HG03095 (cell line): Measurements from ENCODE around the gene KLHDC10.
"Not testable (repeated sequence)": the region's sequence is repeated elsewhere in the genome, so short reads cannot be mapped to it uniquely, and the experiment has no call there.

ENCODE experiments used
- ATAC-seq: cut with Tn5 transposase; IDR thresholded peaks from one replicate; pipeline ENCODE4 v1.9.1; 2021; ENCODE audit warnings: moderate library complexity; ENCODE audit not compliant: unreplicated experiment

Gene KLHDC10

GRCh38 chr7:130140551-130141160 is 70.3 kb downstream of the KLHDC10 start:
- ATAC-seq, result no peak

- no peak for ATAC-seq
Observed at GRCh38 chr7:130141161-130141883, 71.0 kb downstream of the KLHDC10 start.

- ATAC-seq, result no peak
Observed at GRCh38 chr7:130141884-130142653, 71.7 kb downstream of the KLHDC10 start.

GRCh38 chr7:130142654-130143333 is 72.5 kb downstream of the KLHDC10 start:
- no peak for ATAC-seq

GRCh38 chr7:130143334-130143732 is 73.0 kb downstream of the KLHDC10 start:
- ATAC-seq, result no peak

- no peak for ATAC-seq
Observed at GRCh38 chr7:130143986-130144311, 73.6 kb downstream of the KLHDC10 start.

GRCh38 chr7:130144312-130145171 is 74.2 kb downstream of the KLHDC10 start:
- ATAC-seq, result no peak

- no peak for ATAC-seq
Observed at GRCh38 chr7:130145424-130146100, 75.2 kb downstream of the KLHDC10 start.

- ATAC-seq, result not testable (repeated sequence)
Observed at GRCh38 chr7:130146142-130146541, 75.8 kb downstream of the KLHDC10 start.

GRCh38 chr7:130146693-130147405 is 76.5 kb downstream of the KLHDC10 start:
- ATAC-seq, result no peak

GRCh38 chr7:130147710-130148325 is 77.5 kb downstream of the KLHDC10 start:
- ATAC-seq, result no peak

- no peak for ATAC-seq
Observed at GRCh38 chr7:130148561-130148960, 78.2 kb downstream of the KLHDC10 start.

- ATAC-seq, result no peak
Observed at GRCh38 chr7:130149281-130150139, 79.2 kb downstream of the KLHDC10 start.

- ATAC-seq, result no peak
Observed at GRCh38 chr7:130150587-130150986, 80.3 kb downstream of the KLHDC10 start.

GRCh38 chr7:130151591-130152492 is 81.5 kb downstream of the KLHDC10 start:
- no peak for ATAC-seq

- no peak for ATAC-seq
Observed at GRCh38 chr7:130152493-130153210, 82.3 kb downstream of the KLHDC10 start.
